ENCODE data around the gene ZBTB20.

DNA sequence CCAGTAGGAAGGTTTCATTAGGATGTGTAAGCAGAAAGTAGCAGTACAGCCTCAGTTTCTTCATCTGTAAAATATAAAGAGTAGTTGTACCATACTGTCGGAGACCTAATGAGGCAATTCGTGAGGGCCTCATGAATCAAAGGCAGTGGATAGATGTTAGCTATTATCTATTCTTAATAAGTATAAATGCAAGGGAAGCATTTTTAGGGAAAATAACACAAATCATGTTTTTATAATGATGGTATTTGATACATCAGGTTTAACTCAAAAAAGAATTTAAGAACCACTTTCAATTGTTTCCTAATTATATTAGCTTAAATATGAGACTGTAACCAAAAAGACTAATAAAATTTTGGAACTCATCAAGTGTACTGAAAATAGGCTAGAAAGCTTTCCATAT is 309.1 kb downstream of the ZBTB20 start:
- TF ChIP-seq MAX (IDR thresholded peaks at IDR 0.05) (no peak), YY1 (IDR thresholded peaks at IDR 0.05) (no peak), RAD21 (IDR thresholded peaks at IDR 0.05) (no peak), TAF1 (conservative IDR thresholded peaks at IDR 0.05) (no peak), HNF4G (IDR thresholded peaks at IDR 0.05) (no peak), FOXA1 (IDR thresholded peaks at IDR 0.05) (no peak), ZBTB33 (IDR thresholded peaks at IDR 0.05) (no peak)
- TF ChIP-seq, protein P1, sequence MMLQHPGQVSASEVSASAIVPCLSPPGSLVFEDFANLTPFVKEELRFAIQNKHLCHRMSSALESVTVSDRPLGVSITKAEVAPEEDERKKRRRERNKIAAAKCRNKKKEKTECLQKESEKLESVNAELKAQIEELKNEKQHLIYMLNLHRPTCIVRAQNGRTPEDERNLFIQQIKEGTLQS (IDR thresholded peaks at IDR 0.05), result no peak
- TF ChIP-seq, protein P2, sequence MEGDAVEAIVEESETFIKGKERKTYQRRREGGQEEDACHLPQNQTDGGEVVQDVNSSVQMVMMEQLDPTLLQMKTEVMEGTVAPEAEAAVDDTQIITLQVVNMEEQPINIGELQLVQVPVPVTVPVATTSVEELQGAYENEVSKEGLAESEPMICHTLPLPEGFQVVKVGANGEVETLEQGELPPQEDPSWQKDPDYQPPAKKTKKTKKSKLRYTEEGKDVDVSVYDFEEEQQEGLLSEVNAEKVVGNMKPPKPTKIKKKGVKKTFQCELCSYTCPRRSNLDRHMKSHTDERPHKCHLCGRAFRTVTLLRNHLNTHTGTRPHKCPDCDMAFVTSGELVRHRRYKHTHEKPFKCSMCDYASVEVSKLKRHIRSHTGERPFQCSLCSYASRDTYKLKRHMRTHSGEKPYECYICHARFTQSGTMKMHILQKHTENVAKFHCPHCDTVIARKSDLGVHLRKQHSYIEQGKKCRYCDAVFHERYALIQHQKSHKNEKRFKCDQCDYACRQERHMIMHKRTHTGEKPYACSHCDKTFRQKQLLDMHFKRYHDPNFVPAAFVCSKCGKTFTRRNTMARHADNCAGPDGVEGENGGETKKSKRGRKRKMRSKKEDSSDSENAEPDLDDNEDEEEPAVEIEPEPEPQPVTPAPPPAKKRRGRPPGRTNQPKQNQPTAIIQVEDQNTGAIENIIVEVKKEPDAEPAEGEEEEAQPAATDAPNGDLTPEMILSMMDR (IDR thresholded peaks at IDR 0.05; ENCODE audit: low read depth, low read length, missing input control), result no peak
- TF ChIP-seq, protein P3, sequence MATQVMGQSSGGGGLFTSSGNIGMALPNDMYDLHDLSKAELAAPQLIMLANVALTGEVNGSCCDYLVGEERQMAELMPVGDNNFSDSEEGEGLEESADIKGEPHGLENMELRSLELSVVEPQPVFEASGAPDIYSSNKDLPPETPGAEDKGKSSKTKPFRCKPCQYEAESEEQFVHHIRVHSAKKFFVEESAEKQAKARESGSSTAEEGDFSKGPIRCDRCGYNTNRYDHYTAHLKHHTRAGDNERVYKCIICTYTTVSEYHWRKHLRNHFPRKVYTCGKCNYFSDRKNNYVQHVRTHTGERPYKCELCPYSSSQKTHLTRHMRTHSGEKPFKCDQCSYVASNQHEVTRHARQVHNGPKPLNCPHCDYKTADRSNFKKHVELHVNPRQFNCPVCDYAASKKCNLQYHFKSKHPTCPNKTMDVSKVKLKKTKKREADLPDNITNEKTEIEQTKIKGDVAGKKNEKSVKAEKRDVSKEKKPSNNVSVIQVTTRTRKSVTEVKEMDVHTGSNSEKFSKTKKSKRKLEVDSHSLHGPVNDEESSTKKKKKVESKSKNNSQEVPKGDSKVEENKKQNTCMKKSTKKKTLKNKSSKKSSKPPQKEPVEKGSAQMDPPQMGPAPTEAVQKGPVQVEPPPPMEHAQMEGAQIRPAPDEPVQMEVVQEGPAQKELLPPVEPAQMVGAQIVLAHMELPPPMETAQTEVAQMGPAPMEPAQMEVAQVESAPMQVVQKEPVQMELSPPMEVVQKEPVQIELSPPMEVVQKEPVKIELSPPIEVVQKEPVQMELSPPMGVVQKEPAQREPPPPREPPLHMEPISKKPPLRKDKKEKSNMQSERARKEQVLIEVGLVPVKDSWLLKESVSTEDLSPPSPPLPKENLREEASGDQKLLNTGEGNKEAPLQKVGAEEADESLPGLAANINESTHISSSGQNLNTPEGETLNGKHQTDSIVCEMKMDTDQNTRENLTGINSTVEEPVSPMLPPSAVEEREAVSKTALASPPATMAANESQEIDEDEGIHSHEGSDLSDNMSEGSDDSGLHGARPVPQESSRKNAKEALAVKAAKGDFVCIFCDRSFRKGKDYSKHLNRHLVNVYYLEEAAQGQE (IDR thresholded peaks at IDR 0.05), result no peak

Measured in liver (tissue), 3 donors.